Uterus (tissue), 4 donors: ENCODE results near the gene LOX. TPM values are rescaled to one million over a fixed set of nuclear protein-coding genes. Genes with fewer than 3 reads are reported as not detected.

Experiments used
- DNase-seq, 2 donors: peaks; one replicate each; pipeline ENCODE4 v3.0.0-alpha.2; 2019 to 2020
- H3K27ac ChIP-seq, 2 donors: fragments of 200-600 bp; sonication (generic); 1 replicate in 1 of 2; 2 replicates in 1 of 2; pipeline ENCODE4 v1.5.1; 2016 to 2018
- H3K27me3 ChIP-seq, 2 donors: fragments of 200-600 bp; sonication (generic); one replicate each; pipeline ENCODE4 v1.5.1; 2018 to 2019; ENCODE audit warnings: control low read depth in 1 of 2
- H3K36me3 ChIP-seq, 2 donors: fragments of 200-600 bp; sonication (generic); one replicate each; pipeline ENCODE4 v1.5.1; 2019; ENCODE audit warnings: control low read depth in 1 of 2
- H3K4me1 ChIP-seq, 2 donors: fragments of 200-600 bp; sonication (generic); one replicate each; pipeline ENCODE4 v1.5.1; 2018 to 2019; ENCODE audit warnings: control low read depth in 1 of 2
- H3K4me3 ChIP-seq, 2 donors: fragments of 200-600 bp; sonication (generic); 1 replicate in 1 of 2; 2 replicates in 1 of 2; pipeline ENCODE4 v1.5.1; 2018 to 2019; ENCODE audit warnings: mild to moderate bottlenecking in 1 of 2
- H3K9me3 ChIP-seq, 2 donors: fragments of 200-600 bp; sonication (generic); one replicate each; pipeline ENCODE4 v1.5.1; 2019; ENCODE audit warnings: control low read depth in 1 of 2
- POLR2A ChIP-seq, 2 donors: fragments of 450-650 bp; IDR thresholded peaks; one replicate each; pipeline ENCODE4 v1.6.1; 2016; ENCODE audit warnings: antibody characterized with exemption in 2 of 2, mild to moderate bottlenecking in 1 of 2, moderate library complexity in 1 of 2
- intact Hi-C: fragments of 100-400 bp; cut with DNase I; formaldehyde crosslinking; loops from one replicate; pipeline ENCODE4 v1.15.1; 2023; ENCODE audit warnings: low total_unique reads
- total RNA-seq, 4 donors: library from RNA; depleted of rRNA in 3 of 4; stranded (reverse); fragments of >200 nt in 3 of 4; gene quantifications; one replicate each; pipeline versions ENCODE4 v1.1.0 to v1.2.4, GENCODE V29; 2014 to 2023
- TF ChIP-seq, protein P1 (sequence below), 4 experiments: fragments of 200-600 bp in 2 of 4; fragments of 450-650 bp in 2 of 4; sonication (generic) in 2 of 4; IDR thresholded peaks; one replicate each; pipeline ENCODE4 v1.5.1; 2016 to 2019; ENCODE audit warnings: antibody characterized with exemption in 4 of 4, mild to moderate bottlenecking in 2 of 4, moderate library complexity in 1 of 4
- donor health status: DM: yes; HTN: yes; CAD: no.

The LOX gene
- total RNA-seq, 4 donors from 2014 or later = 5.6 to 78.3 (median 22.5) TPM

GRCh38 chr5:122089096-122090013, 11.3 kb upstream of the LOX start:
- Histone ChIP-seq H3K4me3 (no peak overlapping the region), H3K27ac (no peak overlapping the region), H3K4me1 (no peaks in the 10 kb centered on the region), H3K9me3 (no peaks in the 10 kb centered on the region), H3K36me3 (no peaks in the 10 kb centered on the region), H3K27me3 (no peaks in the 10 kb centered on the region)
- no peak for DNase-seq
- TF ChIP-seq, protein P1, sequence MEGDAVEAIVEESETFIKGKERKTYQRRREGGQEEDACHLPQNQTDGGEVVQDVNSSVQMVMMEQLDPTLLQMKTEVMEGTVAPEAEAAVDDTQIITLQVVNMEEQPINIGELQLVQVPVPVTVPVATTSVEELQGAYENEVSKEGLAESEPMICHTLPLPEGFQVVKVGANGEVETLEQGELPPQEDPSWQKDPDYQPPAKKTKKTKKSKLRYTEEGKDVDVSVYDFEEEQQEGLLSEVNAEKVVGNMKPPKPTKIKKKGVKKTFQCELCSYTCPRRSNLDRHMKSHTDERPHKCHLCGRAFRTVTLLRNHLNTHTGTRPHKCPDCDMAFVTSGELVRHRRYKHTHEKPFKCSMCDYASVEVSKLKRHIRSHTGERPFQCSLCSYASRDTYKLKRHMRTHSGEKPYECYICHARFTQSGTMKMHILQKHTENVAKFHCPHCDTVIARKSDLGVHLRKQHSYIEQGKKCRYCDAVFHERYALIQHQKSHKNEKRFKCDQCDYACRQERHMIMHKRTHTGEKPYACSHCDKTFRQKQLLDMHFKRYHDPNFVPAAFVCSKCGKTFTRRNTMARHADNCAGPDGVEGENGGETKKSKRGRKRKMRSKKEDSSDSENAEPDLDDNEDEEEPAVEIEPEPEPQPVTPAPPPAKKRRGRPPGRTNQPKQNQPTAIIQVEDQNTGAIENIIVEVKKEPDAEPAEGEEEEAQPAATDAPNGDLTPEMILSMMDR (IDR thresholded peaks at IDR 0.05) = no peak
- TF ChIP-seq POLR2A (IDR thresholded peaks at IDR 0.05) = no peak
- intact Hi-C loops = no loop called here

DNA sequence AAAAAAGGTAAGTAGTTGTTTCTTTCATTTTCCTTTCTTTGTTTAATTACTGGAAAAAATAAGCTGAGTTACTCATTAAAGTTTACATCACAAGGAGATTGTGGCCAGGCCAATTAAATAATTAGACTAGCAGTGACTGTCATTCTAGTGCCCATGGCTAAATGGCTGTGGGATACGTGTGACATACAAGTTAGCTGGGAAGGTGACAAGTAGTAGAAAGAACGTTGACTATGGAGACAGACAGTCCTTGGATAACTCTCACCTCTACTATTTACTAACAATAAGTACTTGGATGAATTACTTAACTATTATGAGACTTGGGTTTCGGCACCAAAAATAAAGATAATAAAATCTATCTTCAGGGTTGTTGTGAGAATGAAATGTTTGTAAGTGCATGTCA, 7.0 kb upstream of the LOX start:
- no peaks in the 10 kb centered on the region for H3K9me3 ChIP-seq
- H3K4me3 ChIP-seq = no peak overlapping the region

GRCh38 chr5:122083535-122083934, 5.5 kb upstream of the LOX start:
- DNase-seq = no peak
- intact Hi-C loops = no loop called here
- Histone ChIP-seq H3K27ac (no peak overlapping the region), H3K4me3 (no peak overlapping the region), H3K36me3 (no peaks in the 10 kb centered on the region), H3K4me1 (no peaks in the 10 kb centered on the region), H3K27me3 (no peaks in the 10 kb centered on the region), H3K9me3 (no peaks in the 10 kb centered on the region)
- TF ChIP-seq, protein P1 (IDR thresholded peaks at IDR 0.05) = no peak
- TF ChIP-seq POLR2A (IDR thresholded peaks at IDR 0.05) = no peak

More for the DNA sequence above, 7.0 kb upstream of the LOX start:
- TF ChIP-seq POLR2A (IDR thresholded peaks at IDR 0.05) = no peak
- TF ChIP-seq, protein P1 (IDR thresholded peaks at IDR 0.05) = no peak
- H3K36me3 ChIP-seq = no peaks in the 10 kb centered on the region
- intact Hi-C loops = no loop called here
- H3K27me3 ChIP-seq = no peaks in the 10 kb centered on the region
- no peak for DNase-seq
- no peak overlapping the region for H3K27ac ChIP-seq
- H3K4me1 ChIP-seq = no peaks in the 10 kb centered on the region

DNA sequence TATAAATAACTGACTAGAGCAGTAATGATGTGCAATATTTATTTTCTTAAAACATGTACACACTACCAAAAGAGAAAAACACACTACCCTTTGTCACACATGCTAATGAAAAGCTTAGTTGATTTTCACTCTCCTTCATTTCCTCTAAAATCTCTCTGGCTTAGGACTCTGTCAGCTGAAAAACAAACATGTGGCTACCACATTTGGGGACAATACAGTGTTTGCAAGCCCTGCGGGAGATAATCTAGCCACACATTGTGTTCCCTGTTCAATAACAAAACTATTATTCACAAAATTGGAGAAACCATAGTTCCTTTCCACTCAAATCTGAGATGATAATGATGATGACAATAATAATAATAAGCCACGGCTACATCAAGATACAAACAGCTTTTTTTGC, 3.5 kb upstream of the LOX start:
- no peak for DNase-seq
- no peaks in the 10 kb centered on the region for H3K4me1 ChIP-seq
- H3K9me3 ChIP-seq = no peaks in the 10 kb centered on the region
- intact Hi-C loops = no loop called here
- no peaks in the 10 kb centered on the region for H3K27me3 ChIP-seq
- H3K4me3 ChIP-seq = no peak overlapping the region
- H3K36me3 ChIP-seq = no peaks in the 10 kb centered on the region
- TF ChIP-seq POLR2A (IDR thresholded peaks at IDR 0.05) = no peak
- TF ChIP-seq, protein P1 (IDR thresholded peaks at IDR 0.05) = no peak
- H3K27ac ChIP-seq = no peak overlapping the region

DNA sequence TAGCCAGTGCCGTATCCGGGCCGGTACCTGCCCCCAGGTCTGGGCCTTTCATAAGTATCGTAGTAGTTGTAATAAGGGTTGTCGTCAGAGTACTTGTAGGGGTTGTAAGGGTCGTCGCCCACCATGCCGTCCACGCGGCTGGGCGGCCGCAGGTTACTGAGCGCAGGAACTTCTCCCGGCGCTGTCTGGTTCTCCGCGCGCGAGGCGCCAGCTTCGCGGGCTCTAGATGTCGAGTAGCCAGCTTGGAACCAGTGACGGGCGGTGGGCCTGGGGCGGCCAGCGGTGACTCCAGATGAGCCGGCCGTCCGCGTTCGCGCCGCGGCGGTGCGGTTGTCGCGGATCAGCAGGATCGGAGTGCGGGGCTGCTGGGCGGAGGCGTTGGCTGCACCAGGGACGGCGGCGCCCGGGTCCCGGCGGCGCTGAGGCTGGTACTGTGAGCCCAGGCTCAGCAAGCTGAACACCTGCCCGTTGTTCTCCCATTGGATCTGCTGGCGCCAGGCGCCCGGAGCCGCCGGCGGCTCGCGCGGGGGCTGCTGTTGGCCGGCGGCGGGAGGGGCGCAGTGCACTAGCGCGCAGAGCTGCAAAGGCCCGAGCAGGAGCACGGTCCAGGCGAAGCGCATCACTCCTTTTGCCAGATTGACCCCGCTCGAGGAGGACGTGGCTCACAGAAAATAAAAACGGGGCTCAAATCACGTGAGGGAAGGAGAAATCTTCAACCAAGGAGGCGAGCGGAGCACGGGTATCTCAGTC, 518 bp downstream of the LOX start:
- DNase-seq = peak in 1 of 2 donors; percentile 29
- Histone ChIP-seq H3K4me1 (no peaks in the 10 kb centered on the region), H3K27me3 (no peaks in the 10 kb centered on the region), H3K36me3 (no peaks in the 10 kb centered on the region), H3K27ac (peak overlapping the region; percentile 36 to 69), H3K4me3 (peak overlapping the region; percentile 48 to 52), H3K9me3 (no peaks in the 10 kb centered on the region)
- TF ChIP-seq, protein P1 (IDR thresholded peaks at IDR 0.05) = no peak
- TF ChIP-seq POLR2A (IDR thresholded peaks at IDR 0.05) = no peak
- intact Hi-C loops = no loop called here
